NCI-H748 treated with DMSO at 0.1 percent for 48 hours (cell line): ENCODE data around the gene UCN.

Experiments
- DNase-seq: peaks from one replicate; lab custom pipeline; 2025; lab: John Stamatoyannopoulos, UW

Gene UCN

GRCh38 chr2:27261241-27261925 is 46.9 kb downstream of the UCN start:
- DNase-seq: no peak

- no peak for DNase-seq
Observed at GRCh38 chr2:27258051-27258450, 50.2 kb downstream of the UCN start.
